SK-N-SH treated with all-trans-retinoic acid at 6 μM for 48 hours (cell line): ENCODE results near the gene KCNG4.

Source experiments
- ATAC-seq: fragments of 200-7000 bp; cut with Tn5 transposase; 3 replicates; pipeline ENCODE4 v1.9.1; 2020; ENCODE audit warnings: mild to moderate bottlenecking, moderate library complexity
- ARNTL ChIP-seq: fragments of 450-650 bp; formaldehyde crosslinking; IDR thresholded peaks from 2 replicates; pipeline ENCODE4 v1.5.0; 2020; ENCODE audit warnings: low read depth, mild to moderate bottlenecking, moderate library complexity, borderline replicate concordance
- BACH2 ChIP-seq: fragments of 250-450 bp; sonication (Bioruptor Pico); IDR thresholded peaks from 2 replicates; pipeline ENCODE4 v1.9.0; 2021; ENCODE audit warnings: mild to moderate bottlenecking, borderline replicate concordance
- CREB5 ChIP-seq: fragments of 250-450 bp; sonication (Bioruptor Pico); IDR thresholded peaks from 2 replicates; pipeline ENCODE4 v1.5.1; 2020; ENCODE audit warnings: low read depth, mild to moderate bottlenecking, moderate library complexity
- CSDC2 ChIP-seq: fragments of 250-450 bp; sonication (Bioruptor Pico); IDR thresholded peaks from 2 replicates; pipeline ENCODE4 v1.5.0; 2020; ENCODE audit warnings: mild to moderate bottlenecking, moderate library complexity
- CSRNP3 ChIP-seq: fragments of 250-450 bp; sonication (Bioruptor Pico); IDR thresholded peaks from 2 replicates; pipeline ENCODE4 v1.5.1; 2021; ENCODE audit warnings: mild to moderate bottlenecking, moderate library complexity
- OSR1 ChIP-seq: fragments of 250-450 bp; sonication (Bioruptor Pico); IDR thresholded peaks from 2 replicates; pipeline ENCODE4 v1.8.0; 2022; ENCODE audit warnings: moderate library complexity, mild to moderate bottlenecking, inconsistent platforms
- PATZ1 ChIP-seq: fragments of 250-450 bp; sonication (Bioruptor Pico); IDR thresholded peaks from 2 replicates; pipeline ENCODE4 v1.8.0; 2020; ENCODE audit warnings: mild to moderate bottlenecking, moderate library complexity, borderline replicate concordance
- POU6F1 ChIP-seq: fragments of 250-450 bp; sonication (Bioruptor Pico); IDR thresholded peaks from 2 replicates; pipeline ENCODE4 v1.8.0; 2021; ENCODE audit warnings: low read depth, mild to moderate bottlenecking, moderate library complexity, borderline replicate concordance
- PPARA ChIP-seq: fragments of 250-450 bp; sonication (Bioruptor Pico); IDR thresholded peaks from 2 replicates; pipeline ENCODE4 v1.5.0; 2020; ENCODE audit warnings: mild to moderate bottlenecking, borderline replicate concordance
- RARB ChIP-seq: fragments of 250-450 bp; sonication (Bioruptor Pico); IDR thresholded peaks from 2 replicates; pipeline ENCODE4 v1.8.0; 2021; ENCODE audit warnings: mild to moderate bottlenecking, moderate library complexity
- SNAI2 ChIP-seq: fragments of 250-450 bp; sonication (Bioruptor Pico); IDR thresholded peaks from 2 replicates; pipeline ENCODE4 v1.5.0; 2020; ENCODE audit warnings: mild to moderate bottlenecking, moderate library complexity
- TCF4 ChIP-seq: fragments of 250-450 bp; sonication (Bioruptor Pico); IDR thresholded peaks from 2 replicates; pipeline ENCODE4 v1.8.0; 2021; ENCODE audit warnings: mild to moderate bottlenecking, moderate library complexity, borderline replicate concordance
- TOX ChIP-seq: fragments of 250-450 bp; sonication (Bioruptor Pico); IDR thresholded peaks from 2 replicates; pipeline ENCODE4 v1.8.0; 2021; ENCODE audit warnings: mild to moderate bottlenecking, moderate library complexity, borderline replicate concordance
- TSHZ2 ChIP-seq: fragments of 250-450 bp; sonication (Bioruptor Pico); IDR thresholded peaks from 2 replicates; pipeline ENCODE4 v1.5.0; 2020; ENCODE audit warnings: mild to moderate bottlenecking, moderate library complexity
- ZC3H10 ChIP-seq: fragments of 250-450 bp; sonication (Bioruptor Pico); IDR thresholded peaks from 2 replicates; pipeline ENCODE4 v1.5.1; 2021; ENCODE audit warnings: mild to moderate bottlenecking, moderate library complexity
- ZFP3 ChIP-seq: fragments of 250-450 bp; sonication (Bioruptor Pico); IDR thresholded peaks from 2 replicates; pipeline ENCODE4 v1.5.0; 2020; ENCODE audit warnings: mild to moderate bottlenecking, moderate library complexity
- ZNF565 ChIP-seq: fragments of 450-650 bp; formaldehyde crosslinking; conservative IDR thresholded peaks from 2 replicates; pipeline ENCODE4 v1.5.0; 2020; ENCODE audit warnings: low read depth, mild to moderate bottlenecking, moderate library complexity
- ZNF70 ChIP-seq: fragments of 450-650 bp; formaldehyde crosslinking; IDR thresholded peaks from 2 replicates; pipeline ENCODE4 v1.5.0; 2020; ENCODE audit warnings: mild to moderate bottlenecking, moderate library complexity

The KCNG4 gene

GRCh38 chr16:84274515-84274914, 34.7 kb upstream of the KCNG4 start (continued):
- TF ChIP-seq CSDC2 (CRISPR knock-in tag) = no peak
- TF ChIP-seq ZNF70 = no peak

- ATAC-seq = no peak
Measured at GRCh38 chr16:84272740-84273320, 33.0 kb upstream of the KCNG4 start.

GRCh38 chr16:84271866-84272265, 32.1 kb upstream of the KCNG4 start:
- ATAC-seq = no peak
- TF ChIP-seq CSRNP3 (CRISPR knock-in tag) (no peak), ZFP3 (CRISPR knock-in tag) (no peak), PPARA (CRISPR knock-in tag) (no peak), TSHZ2 (CRISPR knock-in tag) (no peak), RARB (CRISPR knock-in tag) (no peak), SNAI2 (CRISPR knock-in tag) (no peak), BACH2 (no peak), ZNF70 (no peak), TOX (CRISPR knock-in tag) (no peak), TCF4 (CRISPR knock-in tag) (no peak), POU6F1 (no peak)

More at GRCh38 chr16:84272740-84273320, 33.0 kb upstream of the KCNG4 start:
- no peak for TF ChIP-seq OSR1 (CRISPR knock-in tag)
- TF ChIP-seq TCF4 (CRISPR knock-in tag) = no peak
- no peak for TF ChIP-seq CSRNP3 (CRISPR knock-in tag)
- no peak for TF ChIP-seq SNAI2 (CRISPR knock-in tag)
- TF ChIP-seq CSDC2 (CRISPR knock-in tag) = no peak
- TF ChIP-seq ZNF565 = no peak
- TF ChIP-seq PPARA (CRISPR knock-in tag) = no peak
- TF ChIP-seq ZC3H10 = no peak
- no peak for TF ChIP-seq ZFP3 (CRISPR knock-in tag)
- TF ChIP-seq PATZ1 = no peak
- no peak for TF ChIP-seq TOX (CRISPR knock-in tag)
- TF ChIP-seq POU6F1 = no peak
- TF ChIP-seq CREB5 (CRISPR knock-in tag) = no peak
- TF ChIP-seq ARNTL (CRISPR knock-in tag) = no peak
